GM19328 (cell line): ENCODE results near the gene DPP4.

Experiments used
- ATAC-seq: cut with Tn5 transposase; IDR thresholded peaks from one replicate; pipeline ENCODE4 v1.9.1; 2021; ENCODE audit warnings: mild to moderate bottlenecking, moderate library complexity; ENCODE audit not compliant: unreplicated experiment

The DPP4 gene

DNA sequence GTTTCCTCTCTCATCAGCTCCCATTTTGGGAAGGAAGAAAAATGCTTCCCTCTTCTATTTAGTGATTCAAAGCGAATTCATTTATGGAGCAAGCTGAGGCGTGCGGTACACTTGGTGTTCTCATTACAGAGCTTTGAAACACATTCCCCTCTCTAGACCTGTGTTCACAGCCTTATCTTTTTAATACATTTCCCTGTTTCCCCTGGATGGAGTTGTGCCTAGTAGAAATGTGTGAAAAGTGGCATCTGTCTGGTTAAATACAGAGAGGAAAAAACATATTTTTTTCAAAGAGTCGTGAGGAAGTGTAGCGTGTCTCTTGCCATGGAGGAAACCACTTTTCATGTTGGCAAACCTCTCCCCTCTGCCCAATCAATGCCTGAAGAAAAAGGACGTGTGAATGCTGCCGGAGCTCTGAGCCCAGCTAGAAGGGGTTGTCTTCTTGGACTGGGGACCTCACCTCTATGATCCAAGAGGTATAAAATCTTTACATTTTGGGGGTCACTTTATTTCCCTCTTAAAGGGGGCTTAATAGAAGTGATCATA lies 52.4 kb downstream of the DPP4 start:
- no peak for ATAC-seq

- ATAC-seq, result no peak
Observed at GRCh38 chr2:162018530-162018929, 55.5 kb downstream of the DPP4 start.

DNA sequence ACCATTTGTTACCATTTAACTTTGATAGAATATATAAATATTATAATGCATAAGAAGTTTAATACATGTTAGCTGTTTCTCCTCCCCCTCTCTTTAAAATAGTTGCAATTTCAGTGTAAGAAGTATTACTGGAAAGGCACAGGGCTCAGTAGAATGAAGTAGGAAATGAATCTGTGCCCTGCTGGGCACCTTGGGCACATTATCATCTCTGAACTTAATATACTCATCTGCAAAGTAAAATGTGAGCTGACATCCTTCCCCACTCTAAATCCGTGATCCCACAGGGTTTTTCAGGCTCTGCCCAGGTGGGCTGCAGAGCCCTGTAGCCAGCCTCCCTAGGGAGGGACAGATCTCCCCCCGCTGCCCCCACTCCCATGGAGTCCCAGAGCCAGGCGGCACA lies 56.8 kb downstream of the DPP4 start:
- ATAC-seq, result no peak

DNA sequence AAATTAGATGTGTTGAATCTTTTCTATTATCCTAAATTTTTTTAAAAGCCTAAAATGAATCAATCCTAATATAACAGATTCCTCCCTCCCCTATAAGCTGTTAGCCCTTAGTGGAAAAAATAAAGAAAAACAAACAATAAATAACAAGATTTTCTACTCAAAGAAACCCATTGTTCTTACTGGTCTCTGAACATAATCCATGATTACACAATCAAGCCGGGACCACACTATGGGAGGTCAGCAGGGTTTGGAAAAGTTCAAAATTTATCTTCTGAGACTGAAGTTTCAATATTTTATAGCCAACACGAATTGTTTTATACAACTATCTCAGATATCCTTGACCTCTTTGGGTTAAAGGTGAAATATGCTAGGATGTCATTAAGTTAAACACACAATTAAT lies 57.9 kb downstream of the DPP4 start:
- ATAC-seq, result no peak

- ATAC-seq, result no peak
Observed at GRCh38 chr2:162014751-162015150, 59.3 kb downstream of the DPP4 start.

DNA sequence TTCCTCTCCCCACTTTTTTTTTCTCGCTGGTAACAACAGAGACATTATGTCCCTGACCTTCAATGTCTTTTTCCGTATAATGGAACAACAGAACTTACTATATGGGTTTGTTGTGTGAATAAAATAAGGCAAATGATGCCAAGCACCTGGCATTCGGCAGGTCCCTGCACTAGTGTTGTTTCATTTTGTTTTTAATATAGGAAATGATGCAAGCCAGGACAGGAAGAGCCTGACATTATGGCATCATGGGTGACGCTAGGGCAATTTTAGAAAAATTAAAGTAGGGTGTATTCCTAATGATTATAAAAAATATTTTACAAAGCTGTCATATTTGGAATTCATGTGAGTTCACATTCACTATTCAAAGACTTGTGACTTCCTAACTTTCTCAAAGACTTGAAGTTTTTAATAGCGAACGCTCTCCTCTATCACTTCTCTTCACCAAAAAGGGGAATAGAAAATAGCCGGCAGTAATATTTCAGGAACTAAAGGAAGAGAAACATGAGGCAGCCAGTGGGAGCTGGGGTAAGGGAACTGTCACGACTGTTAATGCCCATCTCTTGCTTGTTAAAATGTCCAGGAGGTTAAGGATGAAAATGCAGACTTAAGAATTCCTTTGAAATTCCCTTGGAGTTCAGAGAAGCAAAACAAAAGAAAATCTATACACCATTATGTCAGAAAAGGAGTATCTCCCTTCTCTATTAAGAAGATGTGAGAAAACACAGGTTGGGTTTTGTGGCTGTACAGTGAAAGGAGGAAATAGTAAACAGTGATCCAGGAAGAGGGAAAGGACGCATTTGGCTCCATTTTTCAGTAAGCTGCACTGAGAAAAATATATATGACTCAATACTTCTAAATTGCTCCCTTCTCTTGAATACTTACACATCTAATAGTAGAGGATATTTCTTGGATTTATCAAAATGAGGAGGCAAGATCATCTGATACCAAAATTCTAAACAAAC lies 60.2 kb downstream of the DPP4 start:
- ATAC-seq, result no peak

DNA sequence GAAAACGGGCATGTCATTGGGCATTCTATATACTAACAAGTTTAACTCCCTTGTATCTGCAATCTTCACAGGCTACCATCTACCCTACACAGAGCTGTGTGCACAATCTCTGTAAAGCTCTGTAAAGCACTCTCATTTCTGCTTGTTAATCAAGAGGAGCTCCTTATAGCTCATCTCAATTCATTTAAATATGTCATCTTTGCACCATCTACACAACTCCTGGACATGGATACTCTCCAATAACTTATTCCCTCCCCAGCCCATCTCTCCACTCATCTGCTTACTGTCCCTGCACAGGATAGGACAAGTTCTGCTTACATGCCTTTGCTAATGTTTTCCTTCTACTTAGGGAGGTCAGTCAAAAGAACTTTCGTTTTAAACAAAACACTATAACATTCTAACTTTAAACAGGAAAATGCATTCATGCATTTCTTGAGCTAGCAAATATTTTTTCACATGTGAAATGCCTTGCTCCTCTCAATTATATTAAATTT lies 61.4 kb downstream of the DPP4 start:
- ATAC-seq, result no peak

GRCh38 chr2:162011706-162012564 lies 62.1 kb downstream of the DPP4 start:
- ATAC-seq, result no peak

- ATAC-seq, result no peak
Observed at GRCh38 chr2:162009543-162009942, 64.5 kb downstream of the DPP4 start.

- ATAC-seq, result no peak
Observed at GRCh38 chr2:162007447-162008040, 66.5 kb downstream of the DPP4 start.

DNA sequence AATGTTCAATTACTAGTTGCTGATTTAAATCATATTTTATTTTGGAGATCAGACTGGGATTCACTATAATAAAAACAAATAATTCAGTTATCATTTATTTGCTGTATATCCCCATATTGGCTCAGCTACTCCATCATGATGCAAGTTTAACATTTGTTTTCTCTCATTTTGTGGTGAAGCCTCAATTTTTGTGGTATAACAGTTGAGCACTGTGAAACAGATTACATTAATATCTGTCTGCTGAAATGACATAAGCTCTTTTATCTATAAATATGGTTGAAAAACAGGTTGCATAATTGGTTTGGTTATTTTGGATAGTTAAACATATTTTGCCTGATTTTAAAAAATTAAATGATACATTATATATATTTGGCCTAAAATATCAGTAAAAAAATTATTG lies 67.7 kb downstream of the DPP4 start:
- no peak for ATAC-seq

GRCh38 chr2:162004031-162004430 lies 70.0 kb downstream of the DPP4 start:
- no peak for ATAC-seq

- ATAC-seq, result no peak
Observed at GRCh38 chr2:162002623-162003235, 71.3 kb downstream of the DPP4 start.

DNA sequence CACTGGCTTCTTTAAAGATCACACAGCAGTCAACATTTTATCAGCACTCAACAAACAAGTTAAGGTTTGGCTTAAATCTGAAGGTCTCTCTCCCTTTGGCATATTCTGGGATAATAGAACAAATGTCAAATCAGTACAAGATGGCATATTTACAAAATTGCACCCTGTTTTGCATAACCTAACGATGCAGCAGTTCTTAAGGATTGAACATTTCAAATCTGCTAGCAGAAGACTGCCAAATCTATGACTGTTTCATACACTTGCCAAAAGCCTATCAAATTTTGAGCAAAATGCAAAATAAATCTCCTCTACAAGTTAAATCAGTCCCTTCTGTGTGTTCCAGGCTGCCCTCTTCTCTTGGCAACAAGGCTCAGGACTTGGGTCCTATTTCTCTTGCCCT lies 73.6 kb downstream of the DPP4 start:
- no peak for ATAC-seq

- no peak for ATAC-seq
Observed at GRCh38 chr2:161999321-161999720, 74.7 kb downstream of the DPP4 start.

DNA sequence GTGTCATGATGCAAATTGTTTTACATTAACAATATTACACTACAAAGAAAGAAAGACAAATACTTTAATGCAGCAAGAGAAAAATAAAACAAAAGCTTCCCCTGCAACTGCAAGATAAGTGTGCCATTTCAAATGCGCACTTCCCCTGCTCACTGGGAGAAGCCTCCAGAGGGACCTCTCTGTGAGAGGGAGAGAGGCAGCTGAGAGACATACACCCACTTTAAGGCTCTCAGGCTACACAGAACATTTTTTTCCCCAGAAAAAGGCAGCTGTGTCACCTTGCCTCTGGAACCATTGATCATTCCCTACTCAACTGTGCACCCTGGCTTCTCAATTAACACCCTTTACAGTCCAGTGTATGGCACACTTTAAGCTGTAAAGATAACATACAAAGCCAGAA lies 75.2 kb downstream of the DPP4 start:
- no peak for ATAC-seq

- no peak for ATAC-seq
Observed at GRCh38 chr2:161997916-161998471, 76.0 kb downstream of the DPP4 start.

DNA sequence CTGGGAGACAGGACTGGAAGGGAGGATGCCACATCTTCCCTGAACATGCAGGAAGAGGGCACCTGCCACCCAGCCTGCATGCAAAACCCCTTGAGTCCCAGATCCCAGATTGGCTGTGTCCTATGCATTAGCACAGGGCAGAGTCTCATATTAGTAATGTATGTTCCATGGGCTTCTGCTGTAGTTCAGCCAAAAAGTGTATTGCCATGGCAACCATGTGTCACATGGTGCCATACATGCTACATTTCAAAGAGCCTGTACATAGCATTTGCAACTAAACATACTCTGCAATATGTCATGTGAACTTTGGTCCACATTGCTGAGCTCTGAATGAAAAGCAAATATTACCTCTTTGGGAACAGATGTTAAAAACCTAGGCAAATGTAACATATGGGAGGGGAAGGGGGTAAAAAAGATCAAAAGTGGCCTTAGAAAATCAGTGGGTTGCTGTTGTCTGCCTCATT lies 78.4 kb downstream of the DPP4 start:
- ATAC-seq, result no peak

DNA sequence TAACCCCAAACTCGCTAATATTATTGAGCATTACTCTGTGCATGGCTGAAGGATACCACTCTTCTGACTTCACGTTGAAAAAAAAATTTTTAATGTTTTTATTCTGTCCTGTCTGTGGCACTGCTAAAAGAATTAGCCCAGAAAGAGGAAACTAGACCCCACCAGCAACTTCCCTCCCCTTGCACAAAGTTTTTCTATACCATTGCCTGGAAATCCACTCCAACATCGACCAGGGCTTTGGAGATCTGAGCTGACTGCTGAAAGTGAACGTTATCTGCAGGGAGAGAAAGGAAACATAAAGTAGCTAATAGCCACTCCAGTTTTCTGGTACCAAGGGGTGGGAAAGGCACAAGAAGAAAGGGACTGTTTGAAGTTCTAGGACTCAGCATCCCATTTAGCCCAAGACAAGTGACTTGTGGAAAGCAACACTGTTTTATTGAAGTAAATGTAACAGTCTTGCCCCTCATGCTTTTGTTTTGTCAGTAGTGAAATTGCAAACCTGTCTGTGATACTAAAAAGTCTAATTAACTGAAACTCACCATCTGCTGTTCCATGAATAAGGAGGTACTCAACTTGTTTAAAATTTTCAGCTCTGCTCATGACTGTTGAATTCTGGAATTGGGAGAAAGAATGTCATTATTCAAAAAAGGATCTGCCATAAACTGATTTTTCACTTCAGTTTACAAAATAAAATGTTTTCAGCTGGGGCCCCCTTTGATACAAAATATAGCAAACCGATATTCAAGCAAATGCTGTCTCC lies 79.1 kb downstream of the DPP4 start:
- no peak for ATAC-seq
